Jurkat, Clone E6-1 (cell line): ENCODE results near the gene JAGN1.

Experiments
- DNase-seq: peaks from one replicate; pipeline ENCODE4 v3.0.0-alpha.2; 2011; ENCODE audit warnings: low read depth, low spot score
- H3K4me3 ChIP-seq: 2 replicates; pipeline ENCODE4 v1.5.1; 2011; ENCODE audit warnings: mild to moderate bottlenecking, low read length, control low read depth, moderate library complexity

JAGN1 gene

DNA sequence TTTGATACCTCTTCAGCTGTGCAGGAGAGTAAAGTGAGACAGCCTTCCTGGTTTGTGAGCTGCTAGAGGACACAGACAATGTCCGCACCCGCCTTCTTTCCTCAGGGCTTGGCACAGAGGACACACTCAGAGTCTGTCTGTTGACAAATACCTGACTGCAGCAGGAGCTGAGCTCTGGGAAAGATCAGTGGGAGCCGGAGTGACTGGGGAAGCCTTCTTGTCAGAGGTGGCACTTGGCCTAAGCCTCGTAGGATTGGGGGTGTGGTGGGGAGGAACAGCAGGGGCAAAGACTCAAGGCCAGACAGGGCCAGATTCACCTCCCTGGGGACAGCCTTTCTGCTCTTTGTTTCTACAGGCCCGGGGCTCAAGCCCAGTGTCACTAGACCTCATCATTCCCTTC, 23.2 kb downstream of the JAGN1 start:
- no peak for DNase-seq
- no peak overlapping the region for H3K4me3 ChIP-seq

DNA sequence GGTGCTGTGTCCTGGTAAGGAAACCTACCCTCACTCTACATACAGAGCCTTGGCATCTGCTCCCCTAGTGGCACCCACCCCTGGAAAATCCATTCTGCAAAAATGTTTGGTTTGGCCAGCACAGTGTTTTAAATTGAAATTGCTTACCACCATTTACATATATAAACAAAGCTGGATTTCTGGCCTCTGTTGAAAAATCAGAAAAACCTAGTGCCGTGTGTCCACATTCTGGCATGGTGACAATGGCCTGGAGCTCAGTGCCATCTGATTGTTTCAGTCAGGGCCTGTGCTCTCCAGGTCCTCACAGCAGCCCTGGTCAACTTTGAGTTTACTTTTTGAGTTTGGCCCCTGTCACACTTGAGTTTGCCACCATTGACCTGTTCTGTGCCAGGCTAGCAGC, 23.6 kb downstream of the JAGN1 start:
- DNase-seq, result no peak
- H3K4me3 ChIP-seq, result no peak overlapping the region

DNA sequence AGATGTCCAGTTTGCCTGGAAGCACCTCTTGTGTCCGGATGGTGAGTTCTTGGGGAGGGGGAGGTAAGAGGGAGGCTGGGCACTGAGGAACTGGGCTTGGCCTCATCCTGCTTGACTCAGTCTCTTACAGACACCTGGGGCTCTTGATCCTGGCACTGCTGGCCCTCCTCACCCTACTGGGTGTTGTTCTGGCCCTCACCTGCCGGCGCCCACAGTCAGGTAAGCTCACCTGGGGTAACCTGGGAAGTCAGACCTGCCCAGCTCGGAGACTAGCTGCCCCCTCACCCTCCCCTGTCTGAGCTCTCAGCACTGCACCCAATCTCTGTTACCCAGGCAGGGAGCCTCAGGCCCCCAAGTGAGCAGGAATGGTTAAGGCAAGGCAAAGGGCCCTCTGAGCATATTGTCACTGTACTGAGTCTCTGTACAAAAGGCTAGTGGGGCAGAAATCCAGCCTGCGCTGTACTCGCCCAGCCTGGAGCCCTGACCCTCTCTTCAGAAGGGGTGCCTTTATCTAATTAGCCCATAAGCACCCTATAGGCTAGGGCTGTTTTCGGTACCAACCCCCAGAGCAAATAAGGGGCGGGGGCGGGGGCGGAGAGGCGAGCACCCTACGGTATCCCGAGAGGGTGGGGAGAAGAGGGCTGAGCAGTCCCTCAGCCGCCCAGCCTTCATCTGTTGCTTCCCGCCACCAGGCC, 24.3 kb downstream of the JAGN1 start:
- DNase-seq, result no peak

DNA sequence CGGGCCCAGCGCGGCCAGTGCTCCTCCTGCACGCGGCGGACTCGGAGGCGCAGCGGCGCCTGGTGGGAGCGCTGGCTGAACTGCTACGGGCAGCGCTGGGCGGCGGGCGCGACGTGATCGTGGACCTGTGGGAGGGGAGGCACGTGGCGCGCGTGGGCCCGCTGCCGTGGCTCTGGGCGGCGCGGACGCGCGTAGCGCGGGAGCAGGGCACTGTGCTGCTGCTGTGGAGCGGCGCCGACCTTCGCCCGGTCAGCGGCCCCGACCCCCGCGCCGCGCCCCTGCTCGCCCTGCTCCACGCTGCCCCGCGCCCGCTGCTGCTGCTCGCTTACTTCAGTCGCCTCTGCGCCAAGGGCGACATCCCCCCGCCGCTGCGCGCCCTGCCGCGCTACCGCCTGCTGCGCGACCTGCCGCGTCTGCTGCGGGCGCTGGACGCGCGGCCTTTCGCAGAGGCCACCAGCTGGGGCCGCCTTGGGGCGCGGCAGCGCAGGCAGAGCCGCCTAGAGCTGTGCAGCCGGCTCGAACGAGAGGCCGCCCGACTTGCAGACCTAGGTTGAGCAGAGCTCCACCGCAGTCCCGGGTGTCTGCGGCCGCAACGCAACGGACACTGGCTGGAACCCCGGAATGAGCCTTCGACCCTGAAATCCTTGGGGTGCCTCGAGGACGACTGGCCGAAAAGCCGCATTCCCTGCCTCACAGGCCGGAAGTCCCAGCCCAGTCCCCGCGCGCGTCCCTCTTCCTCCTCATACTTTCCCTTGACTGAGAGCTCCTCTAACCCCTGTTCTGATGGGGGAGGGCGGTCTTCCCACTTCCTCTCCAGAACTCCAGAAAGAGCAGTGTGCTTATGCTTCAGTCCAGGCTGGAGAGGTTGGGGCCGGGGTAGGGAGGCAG, 25.1 kb downstream of the JAGN1 start:
- no peak overlapping the region for H3K4me3 ChIP-seq
- no peak for DNase-seq

More for the DNA sequence above, 24.3 kb downstream of the JAGN1 start:
- no peak overlapping the region for H3K4me3 ChIP-seq

DNA sequence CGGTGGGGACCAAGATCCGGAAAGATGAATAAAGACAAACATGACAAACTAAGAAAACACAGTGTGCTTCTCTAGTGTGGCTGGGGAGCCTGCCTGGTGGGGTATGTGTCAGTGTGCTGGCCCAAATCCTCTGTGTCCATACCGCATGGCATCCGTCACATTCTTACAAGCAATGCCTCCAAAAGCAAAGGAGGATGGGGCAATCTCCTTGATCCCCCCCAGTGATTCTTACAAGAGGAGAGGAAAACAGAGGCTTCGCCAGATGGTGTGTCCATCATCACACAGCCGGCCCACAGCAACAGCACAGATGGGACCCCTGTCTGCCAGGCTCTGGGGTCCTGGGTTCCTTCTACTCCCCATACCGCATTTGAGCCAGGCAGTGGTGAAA, 25.9 kb downstream of the JAGN1 start:
- DNase-seq, result no peak
- no peak overlapping the region for H3K4me3 ChIP-seq

DNA sequence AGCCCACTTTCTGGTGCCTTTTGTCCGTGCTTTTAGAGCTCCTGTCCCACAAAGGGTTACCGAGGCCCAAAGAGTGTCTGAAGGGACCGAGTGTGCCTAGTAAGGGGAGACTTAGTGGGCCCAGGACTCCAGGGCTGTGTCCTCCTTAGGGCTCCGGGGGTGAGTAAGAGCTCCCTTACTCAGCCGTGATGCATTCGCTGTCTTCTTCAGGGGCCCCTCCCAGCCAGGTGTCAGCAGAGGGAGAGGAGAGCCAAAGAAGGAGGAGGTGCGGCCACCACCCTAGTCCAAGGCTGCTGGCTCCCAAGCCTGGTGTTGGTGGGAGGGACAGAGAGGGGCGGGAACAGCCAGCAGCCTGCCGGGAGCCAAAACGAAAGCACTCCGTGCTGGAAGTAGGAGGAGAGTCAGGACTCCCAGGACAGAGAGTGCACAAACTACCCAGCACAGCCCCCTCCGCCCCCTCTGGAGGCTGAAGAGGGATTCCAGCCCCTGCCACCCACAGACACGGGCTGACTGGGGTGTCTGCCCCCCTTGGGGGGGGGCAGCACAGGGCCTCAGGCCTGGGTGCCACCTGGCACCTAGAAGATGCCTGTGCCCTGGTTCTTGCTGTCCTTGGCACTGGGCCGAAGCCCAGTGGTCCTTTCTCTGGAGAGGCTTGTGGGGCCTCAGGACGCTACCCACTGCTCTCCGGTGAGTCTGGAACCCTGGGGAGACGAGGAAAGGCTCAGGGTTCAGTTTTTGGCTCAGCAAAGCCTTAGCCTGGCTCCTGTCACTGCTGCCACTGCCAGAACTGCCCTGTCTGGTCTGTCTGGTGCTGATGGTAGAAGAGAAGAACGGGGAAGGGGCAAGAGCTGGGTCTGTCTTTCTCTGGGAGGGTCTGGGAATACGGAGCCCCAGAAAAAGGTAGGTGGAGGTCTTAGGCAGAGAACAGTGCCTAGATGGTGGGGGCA, 26.6 kb downstream of the JAGN1 start, which contains the start of gene IL17RC:
TSS of gene IL17RC (plus strand) at position 365 of the 947 bp plus-strand sequence. CDS start at position 583, 218 bp downstream.
- no peak for DNase-seq
- H3K4me3 ChIP-seq, result no peak within 1 kb of the TSS

DNA sequence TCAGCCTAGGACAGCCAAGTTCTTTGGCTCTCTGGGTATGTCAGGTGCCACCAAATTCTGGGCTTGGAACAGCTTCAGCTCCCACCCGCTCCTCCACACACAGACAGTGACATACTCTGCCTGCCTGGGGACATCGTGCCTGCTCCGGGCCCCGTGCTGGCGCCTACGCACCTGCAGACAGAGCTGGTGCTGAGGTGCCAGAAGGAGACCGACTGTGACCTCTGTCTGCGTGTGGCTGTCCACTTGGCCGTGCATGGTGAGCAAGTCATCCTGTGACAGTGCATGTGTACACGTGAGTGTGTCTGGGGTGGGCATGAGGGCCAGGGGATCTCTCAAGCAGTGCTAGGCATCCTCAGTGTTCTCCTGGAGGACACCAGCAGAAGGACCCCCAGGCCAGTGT, 27.4 kb downstream of the JAGN1 start:
- no peak for DNase-seq
- H3K4me3 ChIP-seq, result no peak overlapping the region

DNA sequence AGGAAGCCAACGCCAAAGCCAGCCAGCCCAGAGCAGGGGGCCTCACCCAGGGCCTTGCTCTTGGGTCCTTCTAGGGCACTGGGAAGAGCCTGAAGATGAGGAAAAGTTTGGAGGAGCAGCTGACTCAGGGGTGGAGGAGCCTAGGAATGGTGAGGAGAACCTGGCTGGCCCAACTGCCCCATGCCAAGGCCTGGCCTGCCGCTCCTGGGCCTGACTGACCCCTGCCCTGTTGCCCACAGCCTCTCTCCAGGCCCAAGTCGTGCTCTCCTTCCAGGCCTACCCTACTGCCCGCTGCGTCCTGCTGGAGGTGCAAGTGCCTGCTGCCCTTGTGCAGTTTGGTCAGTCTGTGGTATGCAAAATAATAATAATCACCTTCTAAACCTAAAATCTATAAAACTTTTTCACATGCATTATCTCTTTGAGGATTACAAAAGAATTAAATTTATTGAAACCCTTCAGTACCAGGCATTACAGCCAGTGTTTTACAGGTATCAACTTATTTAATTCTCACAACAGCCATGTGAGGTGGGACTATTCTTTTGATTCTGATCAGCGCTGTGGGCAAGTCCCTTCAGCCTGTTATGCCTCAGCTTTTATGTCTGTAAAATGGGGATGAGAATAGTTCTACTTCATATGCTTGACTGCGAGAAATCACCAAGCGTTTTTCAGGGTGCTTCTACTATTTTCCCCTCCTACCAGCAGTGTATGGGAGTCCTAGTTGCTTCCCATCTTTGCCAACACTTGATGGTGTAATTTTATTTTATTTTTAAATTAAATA, 28.0 kb downstream of the JAGN1 start:
- no peak for DNase-seq
- H3K4me3 ChIP-seq, result no peak overlapping the region

DNA sequence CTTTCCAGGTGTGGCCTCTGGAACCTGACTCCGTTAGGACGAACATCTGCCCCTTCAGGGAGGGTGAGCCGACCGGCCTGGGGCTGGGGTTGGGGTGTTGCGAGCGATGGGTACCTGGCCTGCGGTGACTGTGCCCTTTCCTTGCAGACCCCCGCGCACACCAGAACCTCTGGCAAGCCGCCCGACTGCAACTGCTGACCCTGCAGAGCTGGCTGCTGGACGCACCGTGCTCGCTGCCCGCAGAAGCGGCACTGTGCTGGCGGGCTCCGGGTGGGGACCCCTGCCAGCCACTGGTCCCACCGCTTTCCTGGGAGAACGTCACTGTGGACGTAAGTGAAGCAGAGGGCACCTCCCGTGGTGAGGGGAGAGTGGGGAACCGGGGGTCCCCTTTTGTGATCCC, 37.7 kb downstream of the JAGN1 start:
- no peak for DNase-seq
- no peak overlapping the region for H3K4me3 ChIP-seq

DNA sequence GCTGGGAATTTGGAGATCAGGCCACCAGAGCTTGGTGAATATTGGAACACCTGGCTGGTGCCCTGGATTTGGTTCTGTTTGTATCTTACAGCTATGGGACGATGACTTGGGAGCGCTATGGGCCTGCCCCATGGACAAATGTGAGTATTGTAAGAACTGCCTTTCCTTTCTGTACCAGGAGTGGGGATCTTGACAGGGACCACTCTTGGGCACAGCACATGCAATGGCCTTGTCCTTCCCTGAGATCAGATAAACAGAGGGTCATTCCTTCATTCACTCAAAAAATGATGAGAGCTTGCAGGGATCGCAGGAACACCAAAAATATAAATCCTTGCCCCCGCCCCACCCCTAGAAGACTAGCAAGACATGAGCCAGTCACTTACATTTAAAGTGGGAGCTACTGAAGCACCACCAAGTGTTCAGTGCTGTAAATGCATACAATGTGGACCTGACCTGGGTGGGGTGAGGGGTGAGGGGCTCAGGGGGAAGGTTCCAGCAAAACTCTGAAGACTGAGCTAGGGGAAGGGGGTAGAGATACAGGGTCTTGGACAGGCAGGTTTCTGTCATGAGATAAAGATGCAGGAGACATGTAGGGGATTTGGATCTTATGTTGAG, 40.5 kb downstream of the JAGN1 start:
- H3K4me3 ChIP-seq, result no peak overlapping the region
- peak; percentile 37 for DNase-seq

DNA sequence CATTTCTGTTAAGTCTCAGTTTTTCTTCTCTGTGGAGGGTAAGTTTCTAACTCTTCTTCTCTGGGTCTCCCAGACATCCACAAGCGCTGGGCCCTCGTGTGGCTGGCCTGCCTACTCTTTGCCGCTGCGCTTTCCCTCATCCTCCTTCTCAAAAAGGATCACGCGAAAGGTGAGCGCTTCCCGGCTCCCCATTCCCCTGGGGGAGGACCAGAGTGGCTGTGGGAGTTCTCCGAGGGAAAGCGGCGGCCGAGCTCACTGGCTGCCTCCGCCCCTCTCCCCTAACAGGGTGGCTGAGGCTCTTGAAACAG, 42.1 kb downstream of the JAGN1 start:
- peak overlapping the region; percentile 77 for H3K4me3 ChIP-seq
- DNase-seq, result no peak

DNA sequence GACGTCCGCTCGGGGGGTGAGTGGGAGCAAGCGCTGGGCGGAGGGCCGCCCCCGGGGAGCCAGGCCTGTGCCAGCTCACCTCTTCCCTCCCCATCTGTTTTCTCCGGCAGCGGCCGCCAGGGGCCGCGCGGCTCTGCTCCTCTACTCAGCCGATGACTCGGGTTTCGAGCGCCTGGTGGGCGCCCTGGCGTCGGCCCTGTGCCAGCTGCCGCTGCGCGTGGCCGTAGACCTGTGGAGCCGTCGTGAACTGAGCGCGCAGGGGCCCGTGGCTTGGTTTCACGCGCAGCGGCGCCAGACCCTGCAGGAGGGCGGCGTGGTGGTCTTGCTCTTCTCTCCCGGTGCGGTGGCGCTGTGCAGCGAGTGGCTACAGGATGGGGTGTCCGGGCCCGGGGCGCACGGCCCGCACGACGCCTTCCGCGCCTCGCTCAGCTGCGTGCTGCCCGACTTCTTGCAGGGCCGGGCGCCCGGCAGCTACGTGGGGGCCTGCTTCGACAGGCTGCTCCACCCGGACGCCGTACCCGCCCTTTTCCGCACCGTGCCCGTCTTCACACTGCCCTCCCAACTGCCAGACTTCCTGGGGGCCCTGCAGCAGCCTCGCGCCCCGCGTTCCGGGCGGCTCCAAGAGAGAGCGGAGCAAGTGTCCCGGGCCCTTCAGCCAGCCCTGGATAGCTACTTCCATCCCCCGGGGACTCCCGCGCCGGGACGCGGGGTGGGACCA, 42.6 kb downstream of the JAGN1 start:
- H3K4me3 ChIP-seq, result peak overlapping the region; percentile 77
- DNase-seq, result peak; percentile 65

DNA sequence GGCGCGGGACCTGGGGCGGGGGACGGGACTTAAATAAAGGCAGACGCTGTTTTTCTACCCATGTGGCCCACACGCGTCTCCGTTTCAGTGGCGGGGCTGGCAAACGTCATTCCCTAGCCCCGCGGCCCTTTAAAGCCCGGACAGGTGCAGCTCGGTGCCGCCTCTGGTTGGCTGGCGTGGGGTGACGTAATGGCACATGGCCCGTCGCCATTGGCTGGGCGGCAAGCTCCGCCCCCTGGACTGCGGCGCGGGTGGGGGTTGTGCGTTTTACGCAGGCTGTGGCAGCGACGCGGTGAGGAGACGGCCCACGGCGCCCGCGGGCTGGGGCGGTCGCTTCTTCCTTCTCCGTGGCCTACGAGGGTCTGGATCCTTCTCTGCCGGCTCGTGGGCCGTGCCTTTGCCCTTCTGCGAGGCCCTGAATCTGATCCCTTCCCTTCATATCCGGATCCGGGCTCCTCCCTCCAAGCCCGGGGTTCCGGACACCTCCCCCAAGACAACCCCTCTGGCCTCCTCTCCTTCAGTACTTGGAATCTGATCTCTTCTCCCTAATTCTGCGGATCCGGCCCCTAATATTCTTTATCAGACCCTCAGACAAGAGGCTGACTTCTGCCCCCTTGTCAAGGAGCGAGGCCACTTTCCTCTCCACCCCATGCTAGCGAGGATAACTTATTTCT, 43.3 kb downstream of the JAGN1 start, which contains the start of gene CRELD1:
TSS of gene CRELD1 (plus strand) at position 274 of the 674 bp plus-strand sequence. CDS start 605 bp downstream, outside the sequence.
- peak; percentile 94 for DNase-seq
- peak within 1 kb of the TSS; percentile 77 for H3K4me3 ChIP-seq

DNA sequence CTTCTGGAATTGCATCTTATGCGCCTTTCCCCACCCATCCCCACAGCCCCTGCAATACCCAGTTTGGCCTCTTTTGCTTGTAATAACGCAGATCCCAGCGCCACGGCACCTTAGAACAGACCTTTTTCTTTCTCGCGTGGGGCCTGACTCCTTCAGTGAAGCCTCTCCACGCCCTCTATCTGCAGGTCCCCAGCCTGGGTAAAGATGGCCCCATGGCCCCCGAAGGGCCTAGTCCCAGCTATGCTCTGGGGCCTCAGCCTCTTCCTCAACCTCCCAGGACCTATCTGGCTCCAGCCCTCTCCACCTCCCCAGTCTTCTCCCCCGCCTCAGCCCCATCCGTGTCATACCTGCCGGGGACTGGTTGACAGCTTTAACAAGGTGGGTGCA, 43.8 kb downstream of the JAGN1 start:
- peak; percentile 39 for DNase-seq
- H3K4me3 ChIP-seq, result peak overlapping the region; percentile 77

DNA sequence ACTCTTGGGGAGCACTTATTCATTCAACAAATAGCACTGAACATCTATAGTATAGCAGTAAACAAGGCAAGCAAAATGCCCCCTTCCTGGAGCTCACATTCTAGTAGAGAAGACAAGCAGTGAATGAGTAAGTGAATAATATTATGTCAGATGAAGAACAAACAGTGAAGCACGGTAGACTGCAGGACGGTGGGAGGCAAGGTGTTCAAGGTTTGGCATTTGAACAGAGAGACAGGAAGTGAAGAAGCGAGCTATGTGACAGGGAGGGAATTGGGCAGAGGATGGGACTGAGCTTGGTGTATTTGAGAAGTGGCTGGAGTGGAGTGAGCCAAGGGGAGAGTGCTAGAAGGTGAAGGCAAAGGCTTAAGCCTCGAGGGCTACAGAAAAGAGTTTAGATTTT, 44.6 kb downstream of the JAGN1 start:
- no peak for DNase-seq
- no peak overlapping the region for H3K4me3 ChIP-seq

DNA sequence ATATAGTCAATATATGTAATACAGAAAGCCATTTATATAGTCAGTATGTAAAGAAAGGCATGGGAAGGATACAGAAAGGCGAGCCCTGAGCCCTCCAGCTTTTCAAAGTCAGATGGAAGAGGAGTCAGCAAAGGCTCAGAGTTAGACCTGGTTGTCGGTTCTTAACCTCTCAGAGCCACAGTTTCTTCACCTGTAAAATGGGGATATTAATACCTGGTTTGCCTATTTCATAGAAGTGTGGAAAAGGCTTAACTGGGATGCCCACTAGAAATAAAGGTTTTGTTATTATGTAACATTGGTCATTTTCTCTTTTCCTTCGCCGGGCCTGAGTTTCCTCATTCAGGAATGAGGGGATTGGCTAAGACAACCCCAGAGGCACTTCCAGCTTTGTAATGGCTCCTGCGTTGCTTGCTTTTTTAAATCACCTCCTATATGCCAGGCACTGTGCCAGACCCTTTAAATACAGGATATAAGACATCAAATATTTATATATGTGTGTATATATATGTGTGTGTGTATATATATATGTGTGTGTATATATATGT, 45.6 kb downstream of the JAGN1 start:
- DNase-seq, result no peak
- H3K4me3 ChIP-seq, result no peak overlapping the region
